ENCODE results near the gene BID. TPM values are rescaled to one million over a fixed set of nuclear protein-coding genes. Genes with fewer than 3 reads are reported as not detected.

The BID gene
- polyA plus RNA-seq, 12 donors = 13.4 to 23.6 (median 19.5) TPM; not detected in 1

- no peak for DNase-seq
These were observed 11.2 kb upstream of the BID start for GRCh38 chr22:17785185-17786184.

GRCh38 chr22:17784776-17785175 lies 10.5 kb upstream of the BID start:
- DNase-seq = no peak

- DNase-seq = no peak
These were observed 9.7 kb upstream of the BID start for GRCh38 chr22:17783773-17784480.

GRCh38 chr22:17783312-17783711 lies 9.0 kb upstream of the BID start:
- DNase-seq = no peak

GRCh38 chr22:17782621-17783020 lies 8.4 kb upstream of the BID start:
- DNase-seq = no peak

GRCh38 chr22:17782158-17782557 lies 7.9 kb upstream of the BID start:
- DNase-seq = no peak

GRCh38 chr22:17781319-17782031 lies 7.2 kb upstream of the BID start:
- no peak for DNase-seq

GRCh38 chr22:17780741-17781318 lies 6.6 kb upstream of the BID start:
- no peak for DNase-seq

GRCh38 chr22:17780116-17780740 lies 6.0 kb upstream of the BID start:
- DNase-seq = no peak

- no peak for DNase-seq
These were observed 5.2 kb upstream of the BID start for GRCh38 chr22:17779286-17780115.

- no peak for DNase-seq
These were observed 4.2 kb upstream of the BID start for GRCh38 chr22:17778412-17778976.

- DNase-seq = no peak
These were observed 3.4 kb upstream of the BID start for GRCh38 chr22:17777717-17778044.

GRCh38 chr22:17777005-17777716 lies 2.9 kb upstream of the BID start:
- no peak for DNase-seq

GRCh38 chr22:17775781-17776465 lies 1.7 kb upstream of the BID start:
- DNase-seq = no peak

GRCh38 chr22:17774926-17775685 lies 837 bp upstream of the BID start:
- no peak for DNase-seq

GRCh38 chr22:17773606-17774205 lies 563 bp downstream of the BID start:
- no peak for DNase-seq

GRCh38 chr22:17772958-17773605 lies 1.2 kb downstream of the BID start:
- no peak for DNase-seq
